Activated naive CD4-positive, alpha-beta T cell treated with anti-CD3 and anti-CD28 coated beads, Interleukin-2, amount 50 U/mL, for 16 hours (primary cell): ENCODE results near the gene GPR137B.
"Not testable (repeated sequence)": the region's sequence is repeated elsewhere in the genome, so short reads cannot be mapped to it uniquely, and the experiment has no call there.

Experiments
- DNase-seq: peaks from one replicate; pipeline ENCODE4 v3.0.0-alpha.2; 2020

Gene GPR137B

GRCh38 chr1:236144446-236145150 lies 2.3 kb downstream of the GPR137B start:
- DNase-seq: no peak

DNA sequence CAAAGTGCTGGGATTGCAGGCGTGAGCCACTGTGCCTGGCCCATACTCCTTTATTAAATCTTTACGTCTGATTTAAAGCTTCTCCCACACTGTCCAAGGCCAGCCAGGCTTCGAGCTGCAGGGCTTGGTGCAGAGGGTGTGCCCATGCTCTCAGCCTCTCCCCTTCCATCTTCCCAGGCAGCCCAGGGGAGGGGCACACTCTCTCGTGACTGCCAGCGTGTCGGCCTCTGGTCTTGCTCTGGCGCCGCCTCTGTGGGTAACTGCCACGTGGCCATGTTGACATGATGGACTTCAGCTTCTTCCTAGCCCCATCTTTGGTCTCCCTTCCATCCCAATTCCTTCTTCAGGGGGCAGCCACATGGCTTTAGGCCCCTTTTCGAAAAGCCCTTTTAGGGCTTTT lies 4.7 kb downstream of the GPR137B start:
- no peak for DNase-seq

DNA sequence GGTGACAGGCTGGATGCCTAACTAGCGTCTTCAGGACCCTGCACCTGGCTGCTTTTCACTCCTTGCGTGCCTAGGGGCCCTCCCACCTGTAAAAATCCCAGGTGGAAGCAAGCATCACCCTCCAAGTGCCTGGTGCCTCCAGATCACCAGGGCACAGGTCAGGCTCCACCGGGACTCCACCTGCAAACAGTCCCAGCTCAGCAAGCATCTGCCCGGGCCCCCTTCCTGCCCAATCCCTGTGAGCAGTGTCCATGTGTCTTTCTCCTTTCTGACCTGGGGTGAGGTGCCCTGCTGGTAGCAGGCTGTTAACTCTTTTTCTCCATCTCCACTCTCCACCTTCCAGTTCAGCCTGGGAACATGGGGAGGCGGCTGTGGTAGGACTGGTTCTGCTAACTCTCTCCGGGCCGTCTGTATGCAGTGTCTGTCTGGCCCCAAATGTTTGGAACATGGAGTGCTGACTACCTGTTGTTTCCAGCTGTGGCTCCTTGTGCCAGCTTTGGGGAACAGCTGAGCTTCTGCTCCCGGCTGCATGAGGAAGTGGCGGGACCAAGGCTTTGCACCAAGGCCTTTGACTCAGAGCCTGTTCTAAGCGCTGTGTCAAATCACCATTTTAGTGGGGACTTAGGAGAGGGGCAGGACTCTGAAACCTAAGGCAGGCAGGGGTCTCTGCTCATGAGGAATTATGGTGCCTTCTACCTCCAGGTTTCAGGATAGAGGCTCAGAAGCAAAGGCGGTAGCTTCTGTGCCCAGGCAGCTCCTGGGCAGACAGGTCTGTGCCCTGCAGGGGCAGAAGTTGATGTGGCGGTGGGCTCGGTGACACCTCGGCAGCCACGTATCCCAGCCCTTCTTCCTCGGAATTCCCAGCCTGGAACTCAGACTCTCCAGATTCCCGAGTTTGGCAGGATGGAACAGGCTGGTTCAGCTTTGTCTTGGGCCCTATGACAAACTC lies 5.5 kb downstream of the GPR137B start:
- DNase-seq: no peak

GRCh38 chr1:236148470-236148845 lies 6.1 kb downstream of the GPR137B start:
- DNase-seq: no peak

DNA sequence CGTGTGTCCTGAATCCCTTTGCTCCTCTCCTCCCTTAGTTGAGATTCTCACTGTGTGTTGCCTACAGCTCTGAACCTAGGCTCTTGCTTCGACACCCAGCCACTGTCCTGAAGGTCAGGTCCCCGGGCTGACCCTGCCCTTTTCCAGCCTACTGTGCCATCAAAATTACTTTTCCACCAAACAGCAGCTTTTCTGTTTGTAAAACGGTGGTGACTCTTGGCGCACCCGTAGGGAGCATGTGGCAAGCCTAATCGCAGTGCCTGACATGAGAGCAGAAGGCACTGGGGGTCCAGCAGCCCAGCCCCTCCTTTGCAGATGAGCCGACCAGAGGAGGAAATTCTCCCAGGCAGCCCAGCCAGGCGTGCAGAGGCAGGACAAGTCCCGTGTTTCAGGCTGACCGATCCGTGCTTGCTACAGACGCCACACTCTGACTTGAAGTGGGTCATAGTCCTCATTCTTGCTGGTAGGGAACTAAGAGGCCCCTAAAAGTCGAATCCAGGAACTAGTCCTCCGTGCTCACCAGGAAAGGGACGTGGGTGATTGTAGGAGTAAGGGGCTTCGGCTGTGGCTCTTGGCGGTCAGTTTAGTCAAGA lies 6.8 kb downstream of the GPR137B start:
- no peak for DNase-seq

- no peak for DNase-seq
These were observed 7.4 kb downstream of the GPR137B start for GRCh38 chr1:236149696-236150228.

- DNase-seq: no peak
These were observed 8.1 kb downstream of the GPR137B start for GRCh38 chr1:236150311-236150955.

DNA sequence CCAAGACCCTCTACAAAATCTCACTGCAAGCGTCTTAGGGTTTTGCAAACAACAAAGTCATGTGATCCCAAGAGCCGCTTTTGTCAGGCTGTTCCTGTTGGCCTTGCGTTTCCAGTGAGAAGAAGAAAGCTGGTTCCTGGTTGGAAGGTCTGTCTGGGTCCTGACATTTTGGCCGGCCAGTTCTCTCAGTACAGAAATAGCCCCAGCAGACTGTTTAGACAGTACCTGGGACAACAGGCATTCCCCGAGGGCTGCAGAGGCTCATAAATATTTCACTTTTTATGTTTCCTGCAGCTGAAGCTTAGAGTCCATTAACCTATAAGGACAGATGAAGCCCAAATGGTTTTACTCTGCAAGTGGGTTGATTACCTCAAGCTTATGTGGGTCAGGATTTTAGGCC lies 8.6 kb downstream of the GPR137B start:
- DNase-seq: no peak

- DNase-seq: no peak
These were observed 9.5 kb downstream of the GPR137B start for GRCh38 chr1:236151739-236152424.

- no peak for DNase-seq
These were observed 11.8 kb downstream of the GPR137B start for GRCh38 chr1:236154126-236154525.

- DNase-seq: no peak
These were observed 12.5 kb downstream of the GPR137B start for GRCh38 chr1:236154671-236155398.

DNA sequence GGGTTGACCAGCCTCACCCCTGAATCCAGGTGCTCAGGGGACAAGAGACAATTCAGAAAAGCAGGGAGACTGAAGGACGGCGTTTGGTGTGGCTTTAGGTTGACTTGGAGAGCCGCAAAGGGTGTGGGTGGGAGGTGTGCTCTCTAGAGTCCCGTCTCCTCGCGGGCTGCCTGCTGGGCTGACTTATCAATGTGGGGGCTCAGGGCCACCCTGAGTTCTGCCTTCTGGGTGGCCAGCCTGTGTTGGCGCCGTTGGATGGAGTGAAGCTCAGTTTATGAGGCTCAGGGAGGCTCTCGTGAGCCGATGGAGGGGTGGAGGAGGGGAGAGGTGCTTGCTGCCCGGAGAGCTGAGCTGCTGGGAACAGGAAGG lies 13.0 kb downstream of the GPR137B start:
- no peak for DNase-seq

- DNase-seq: no peak
These were observed 13.6 kb downstream of the GPR137B start for GRCh38 chr1:236155841-236156503.

- DNase-seq: no peak
These were observed 14.3 kb downstream of the GPR137B start for GRCh38 chr1:236156512-236157208.

DNA sequence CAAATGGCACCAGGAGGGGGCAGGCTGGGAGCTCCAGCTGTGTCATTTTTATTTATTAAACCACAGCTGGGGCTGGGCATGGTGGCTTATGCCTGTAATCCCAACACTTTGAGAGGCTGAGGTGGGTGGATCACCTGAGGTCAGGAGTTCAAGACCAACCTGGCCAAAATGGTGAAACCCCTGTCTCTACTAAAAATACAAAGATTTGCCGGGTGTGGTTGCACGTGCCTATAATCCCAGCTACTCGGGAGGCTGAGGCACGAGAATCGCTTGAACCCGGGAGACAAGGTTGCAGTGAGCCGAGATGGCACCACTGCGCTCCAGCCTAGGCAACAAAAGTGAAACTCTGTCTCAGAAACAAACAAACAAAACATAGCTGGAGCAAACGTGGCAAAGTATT lies 15.7 kb downstream of the GPR137B start:
- not testable (repeated sequence) for DNase-seq

- no peak for DNase-seq
These were observed 16.4 kb downstream of the GPR137B start for GRCh38 chr1:236158719-236159118.

- DNase-seq: no peak
These were observed 17.6 kb downstream of the GPR137B start for GRCh38 chr1:236159704-236160539.

GRCh38 chr1:236160540-236161127 lies 18.3 kb downstream of the GPR137B start:
- DNase-seq: no peak

DNA sequence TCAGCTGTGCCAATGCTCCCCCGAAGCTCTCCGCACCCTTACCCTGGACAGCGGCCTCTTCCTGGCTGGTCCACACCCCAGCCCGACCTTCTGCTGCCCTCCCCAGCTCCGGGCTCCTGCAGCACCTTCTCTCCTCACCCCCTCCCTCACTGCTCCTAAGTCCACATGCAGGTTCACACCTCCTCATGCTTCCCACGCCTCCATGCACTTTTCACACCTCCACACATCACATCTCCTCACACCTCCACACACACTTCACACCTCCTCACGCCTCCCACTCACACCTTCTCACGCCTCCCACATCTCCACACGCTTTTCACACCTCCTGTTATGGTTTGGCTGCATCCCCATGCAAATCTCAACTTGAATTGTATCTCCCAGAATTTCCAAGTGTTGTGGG lies 18.9 kb downstream of the GPR137B start:
- no peak for DNase-seq
